ENCODE results near the gene FKBP7. TPM values are rescaled to one million over a fixed set of nuclear protein-coding genes. Genes with fewer than 3 reads are reported as not detected.
"Not testable (repeated sequence)": the region's sequence is repeated elsewhere in the genome, so short reads cannot be mapped to it uniquely, and the experiment has no call there.

FKBP7 gene
- total RNA-seq, 1 donor from 2014 or later = 15.5 TPM

- TF ChIP-seq, protein P1, sequence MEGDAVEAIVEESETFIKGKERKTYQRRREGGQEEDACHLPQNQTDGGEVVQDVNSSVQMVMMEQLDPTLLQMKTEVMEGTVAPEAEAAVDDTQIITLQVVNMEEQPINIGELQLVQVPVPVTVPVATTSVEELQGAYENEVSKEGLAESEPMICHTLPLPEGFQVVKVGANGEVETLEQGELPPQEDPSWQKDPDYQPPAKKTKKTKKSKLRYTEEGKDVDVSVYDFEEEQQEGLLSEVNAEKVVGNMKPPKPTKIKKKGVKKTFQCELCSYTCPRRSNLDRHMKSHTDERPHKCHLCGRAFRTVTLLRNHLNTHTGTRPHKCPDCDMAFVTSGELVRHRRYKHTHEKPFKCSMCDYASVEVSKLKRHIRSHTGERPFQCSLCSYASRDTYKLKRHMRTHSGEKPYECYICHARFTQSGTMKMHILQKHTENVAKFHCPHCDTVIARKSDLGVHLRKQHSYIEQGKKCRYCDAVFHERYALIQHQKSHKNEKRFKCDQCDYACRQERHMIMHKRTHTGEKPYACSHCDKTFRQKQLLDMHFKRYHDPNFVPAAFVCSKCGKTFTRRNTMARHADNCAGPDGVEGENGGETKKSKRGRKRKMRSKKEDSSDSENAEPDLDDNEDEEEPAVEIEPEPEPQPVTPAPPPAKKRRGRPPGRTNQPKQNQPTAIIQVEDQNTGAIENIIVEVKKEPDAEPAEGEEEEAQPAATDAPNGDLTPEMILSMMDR (IDR thresholded peaks at IDR 0.05; ENCODE audit: unreplicated experiment) = no peak
- peaks cover 5% of the 10 kb centered on the region for H3K27me3 Mint-ChIP-seq (ENCODE audit: unreplicated experiment)
- peaks cover 13% of the 10 kb centered on the region for H3K4me1 Mint-ChIP-seq (ENCODE audit: unreplicated experiment)
- H3K9me3 Mint-ChIP-seq (ENCODE audit: unreplicated experiment) = no peaks in the 10 kb centered on the region
- peak overlapping the region; percentile 13 for H3K27ac Mint-ChIP-seq (ENCODE audit: unreplicated experiment)
- no peaks in the 10 kb centered on the region for H3K36me3 Mint-ChIP-seq (ENCODE audit: low read depth, unreplicated experiment)
- no peak overlapping the region for H3K4me3 Mint-ChIP-seq (ENCODE audit: unreplicated experiment)
- DNase-seq (ENCODE audit: low spot score) = no peak
Measured at GRCh38 chr2:178477443-178478129, 814 bp downstream of the FKBP7 start.

GRCh38 chr2:178476477-178476876, 1.9 kb downstream of the FKBP7 start:
- DNase-seq (ENCODE audit: low spot score) = no peak
- TF ChIP-seq, protein P1 (IDR thresholded peaks at IDR 0.05; ENCODE audit: unreplicated experiment) = no peak
- Mint-ChIP-seq H3K4me1 (ENCODE audit: unreplicated experiment) (peaks cover 8% of the 10 kb centered on the region), H3K9me3 (ENCODE audit: unreplicated experiment) (no peaks in the 10 kb centered on the region), H3K27me3 (ENCODE audit: unreplicated experiment) (peaks cover 3% of the 10 kb centered on the region), H3K27ac (ENCODE audit: unreplicated experiment) (no peak overlapping the region), H3K4me3 (ENCODE audit: unreplicated experiment) (no peak overlapping the region), H3K36me3 (ENCODE audit: low read depth, unreplicated experiment) (no peaks in the 10 kb centered on the region)

DNA sequence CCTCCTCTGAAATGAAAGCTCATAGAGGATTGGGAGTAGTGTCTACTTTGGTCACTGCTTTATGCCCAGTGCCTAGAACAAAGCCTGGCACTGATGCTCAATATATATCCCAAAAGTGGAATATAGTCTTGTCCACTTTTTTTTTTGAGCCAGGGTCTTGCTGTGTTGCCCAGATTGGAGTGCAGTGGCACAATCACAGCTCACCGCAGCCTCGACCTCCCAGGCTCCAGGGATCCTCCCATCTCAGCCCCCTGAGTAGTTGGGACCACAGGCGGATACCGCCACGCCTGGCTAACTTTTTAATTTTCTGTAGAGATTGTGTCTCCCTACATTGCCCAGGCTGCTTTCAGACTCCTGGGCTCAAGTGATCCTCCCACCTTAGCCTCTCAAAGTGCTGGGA, 3.8 kb downstream of the FKBP7 start:
- Mint-ChIP-seq H3K9me3 (ENCODE audit: unreplicated experiment) (no peaks in the 10 kb centered on the region), H3K4me3 (ENCODE audit: unreplicated experiment) (no peak overlapping the region), H3K4me1 (ENCODE audit: unreplicated experiment) (no peaks in the 10 kb centered on the region), H3K27ac (ENCODE audit: unreplicated experiment) (no peak overlapping the region), H3K27me3 (ENCODE audit: unreplicated experiment) (peaks cover 3% of the 10 kb centered on the region), H3K36me3 (ENCODE audit: low read depth, unreplicated experiment) (no peaks in the 10 kb centered on the region)
- DNase-seq (ENCODE audit: low spot score) = no peak
- TF ChIP-seq, protein P1 (IDR thresholded peaks at IDR 0.05; ENCODE audit: unreplicated experiment) = no peak

- no peaks in the 10 kb centered on the region for H3K27me3 Mint-ChIP-seq (ENCODE audit: unreplicated experiment)
- H3K36me3 Mint-ChIP-seq (ENCODE audit: low read depth, unreplicated experiment) = no peaks in the 10 kb centered on the region
- TF ChIP-seq, protein P1 (IDR thresholded peaks at IDR 0.05; ENCODE audit: unreplicated experiment) = no peak
- DNase-seq (ENCODE audit: low spot score) = no peak
- H3K27ac Mint-ChIP-seq (ENCODE audit: unreplicated experiment) = no peak overlapping the region
- no peaks in the 10 kb centered on the region for H3K9me3 Mint-ChIP-seq (ENCODE audit: unreplicated experiment)
- no peaks in the 10 kb centered on the region for H3K4me1 Mint-ChIP-seq (ENCODE audit: unreplicated experiment)
- H3K4me3 Mint-ChIP-seq (ENCODE audit: unreplicated experiment) = no peak overlapping the region
Measured at GRCh38 chr2:178473931-178474330, 4.5 kb downstream of the FKBP7 start.

DNA sequence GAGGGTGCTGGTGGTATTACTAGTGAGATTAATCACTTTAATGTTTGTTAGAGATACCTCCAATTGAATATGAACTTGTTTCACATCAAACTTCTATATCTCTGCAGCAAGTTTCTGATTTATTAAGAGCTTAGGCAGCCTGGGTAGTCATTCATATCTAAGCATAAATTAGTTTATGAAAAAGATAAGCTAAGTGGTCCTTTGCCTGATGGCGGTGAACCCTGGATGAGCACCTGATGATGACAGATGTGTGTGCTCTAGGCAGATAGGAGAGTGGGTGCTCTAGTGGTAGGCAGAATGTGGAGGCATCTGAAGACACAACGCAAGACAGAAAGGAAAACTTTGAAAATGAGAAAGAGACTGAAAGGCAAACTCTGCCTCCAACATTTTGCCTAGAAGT, 5.0 kb downstream of the FKBP7 start:
- no peak overlapping the region for H3K4me3 Mint-ChIP-seq (ENCODE audit: unreplicated experiment)
- DNase-seq (ENCODE audit: low spot score) = no peak
- H3K36me3 Mint-ChIP-seq (ENCODE audit: low read depth, unreplicated experiment) = no peaks in the 10 kb centered on the region
- no peaks in the 10 kb centered on the region for H3K9me3 Mint-ChIP-seq (ENCODE audit: unreplicated experiment)
- no peak overlapping the region for H3K27ac Mint-ChIP-seq (ENCODE audit: unreplicated experiment)
- no peaks in the 10 kb centered on the region for H3K27me3 Mint-ChIP-seq (ENCODE audit: unreplicated experiment)
- no peaks in the 10 kb centered on the region for H3K4me1 Mint-ChIP-seq (ENCODE audit: unreplicated experiment)
- TF ChIP-seq, protein P1 (IDR thresholded peaks at IDR 0.05; ENCODE audit: unreplicated experiment) = no peak

DNA sequence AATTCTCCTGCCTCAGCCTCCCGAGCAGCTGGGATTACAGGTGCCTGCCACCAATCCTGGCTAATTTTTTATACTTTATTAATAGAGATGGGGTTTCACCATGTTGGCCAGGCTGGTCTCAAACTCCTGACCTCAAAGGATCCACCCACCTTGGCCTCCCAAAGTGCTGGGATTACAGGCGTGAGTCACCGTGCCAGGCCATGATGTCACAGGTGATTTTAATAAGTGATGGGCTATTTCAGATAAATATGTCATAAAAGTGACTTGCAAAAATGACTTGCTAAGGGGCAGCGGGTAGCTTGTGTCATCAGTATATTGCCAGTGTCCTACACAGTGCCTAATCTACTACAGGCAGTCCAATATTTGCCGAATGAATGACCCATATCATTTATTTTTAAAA, 7.1 kb downstream of the FKBP7 start:
- not testable (repeated sequence) for H3K27ac Mint-ChIP-seq (ENCODE audit: unreplicated experiment); H3K36me3 Mint-ChIP-seq (ENCODE audit: low read depth, unreplicated experiment); H3K27me3 Mint-ChIP-seq (ENCODE audit: unreplicated experiment); H3K4me3 Mint-ChIP-seq (ENCODE audit: unreplicated experiment); H3K9me3 Mint-ChIP-seq (ENCODE audit: unreplicated experiment); H3K4me1 Mint-ChIP-seq (ENCODE audit: unreplicated experiment); DNase-seq (ENCODE audit: low spot score)
